B cell (primary cell): ENCODE results near the gene PNMA8C. TPM values are rescaled to one million over a fixed set of nuclear protein-coding genes. Genes with fewer than 3 reads are reported as not detected.

ENCODE experiments used
- ATAC-seq: fragments of 200-7000 bp; cut with Tn5 transposase; one replicate; pipeline ENCODE4 v1.10.0; 2021; ENCODE audit warnings: low read depth, mild to moderate bottlenecking, moderate number of reproducible peaks, moderate library complexity
- CTCF ChIA-PET: fragments of 350-600 bp; sonication (Branson Sonifier 250); formaldehyde crosslinking; loops from one replicate; lab custom pipeline; 2021; ENCODE audit warnings: antibody characterized with exemption, inconsistent platforms; lab: Charles Lee
- POLR2A ChIA-PET: fragments of 350-600 bp; sonication (Branson Sonifier 250); formaldehyde crosslinking; loops from one replicate; lab custom pipeline; 2021; ENCODE audit warnings: antibody characterized with exemption; lab: Charles Lee
- DNase-seq: peaks from one replicate; pipeline ENCODE4 v3.0.0; 2013
- H2AFZ ChIP-seq: 2 replicates; pipeline ENCODE4 v1.6.1; 2012; ENCODE audit warnings: mild to moderate bottlenecking, low read depth, low read length; ENCODE audit not compliant: insufficient read depth, poor library complexity, severe bottlenecking
- H3K27ac ChIP-seq, 2 donors: 1 replicate in 1 of 2; 2 replicates in 1 of 2; pipeline ENCODE4 v1.5.1; 2012 to 2013; ENCODE audit warnings: low read length in 2 of 2, mild to moderate bottlenecking in 2 of 2, moderate library complexity in 1 of 2
- H3K27me3 ChIP-seq, 4 experiments: fragments of 200-600 bp in 1 of 4; sonication (generic) in 1 of 4; replicated peaks in 1 of 4; 1 replicate in 2 of 4; 2 replicates in 2 of 4; pipeline versions ENCODE4 v1.6.1 to v1.7.0; 2013 to 2016; ENCODE audit warnings: low read length in 3 of 4, mild to moderate bottlenecking in 2 of 4, mixed read lengths in 1 of 4, moderate library complexity in 1 of 4; ENCODE audit not compliant: insufficient read depth in 4 of 4, control insufficient read depth in 3 of 4; ENCODE audit errors: control extremely low read depth in 1 of 4
- H3K36me3 ChIP-seq, 2 experiments: replicated peaks in 1 of 2; 1 replicate in 1 of 2; 2 replicates in 1 of 2; pipeline versions ENCODE4 v1.6.1 to v1.7.1; 2013; ENCODE audit warnings: low read length in 1 of 2; ENCODE audit not compliant: insufficient read depth in 2 of 2, control insufficient read depth in 1 of 2; ENCODE audit errors: control extremely low read depth in 1 of 2, extremely low read depth in 1 of 2
- H3K4me1 ChIP-seq, 2 donors: fragments of 200-600 bp in 1 of 2; sonication (generic) in 1 of 2; 1 replicate in 1 of 2; 2 replicates in 1 of 2; pipeline versions ENCODE4 v1.5.1 to v1.6.1; 2013 to 2017; ENCODE audit warnings: low read length in 2 of 2; ENCODE audit not compliant: control insufficient read depth in 2 of 2, insufficient read depth in 2 of 2
- H3K4me2 ChIP-seq: replicated peaks from 2 replicates; pipeline ENCODE3; 2012; ENCODE audit warnings: mild to moderate bottlenecking, low read depth, low read length; ENCODE audit not compliant: poor library complexity, severe bottlenecking
- H3K4me3 ChIP-seq, 5 experiments: fragments of 200-600 bp in 1 of 5; sonication (generic) in 1 of 5; 1 replicate in 3 of 5; 2 replicates in 2 of 5; pipeline versions ENCODE4 v1.5.1 to v1.7.0; 2011 to 2016; ENCODE audit warnings: low read length in 4 of 5, mild to moderate bottlenecking in 4 of 5, low read depth in 2 of 5, control low read depth in 1 of 5, moderate library complexity in 1 of 5; ENCODE audit not compliant: insufficient read depth in 1 of 5; ENCODE audit errors: control extremely low read depth in 1 of 5, extremely low read depth in 1 of 5
- H3K79me2 ChIP-seq: fragments of 200-600 bp; sonication (generic); one replicate; pipeline ENCODE4 v1.6.0; 2016; ENCODE audit warnings: low read length; ENCODE audit not compliant: control insufficient read depth, insufficient read depth
- H3K9ac ChIP-seq: fragments of 200-600 bp; sonication (generic); 2 replicates; pipeline ENCODE4 v1.6.1; 2017; ENCODE audit warnings: mild to moderate bottlenecking, low read length, moderate library complexity
- H3K9me3 ChIP-seq, 3 donors: one replicate each; pipeline versions ENCODE4 v1.6.1 to v1.7.1; 2013; ENCODE audit warnings: low read length in 2 of 3; ENCODE audit not compliant: control insufficient read depth in 2 of 3, insufficient read depth in 1 of 3; ENCODE audit errors: control extremely low read depth in 1 of 3
- H4K20me1 ChIP-seq: 2 replicates; pipeline ENCODE4 v1.6.0; 2012; ENCODE audit warnings: mild to moderate bottlenecking, low read length; ENCODE audit not compliant: insufficient read depth, control insufficient read depth, poor library complexity, severe bottlenecking
- H3K27ac Mint-ChIP-seq: one replicate; pipeline ENCODE4 v1.8.0; 2021; ENCODE audit warnings: mixed read lengths
- H3K27me3 Mint-ChIP-seq: one replicate; pipeline ENCODE4 v1.8.0; 2021; ENCODE audit warnings: mixed read lengths
- H3K4me1 Mint-ChIP-seq: one replicate; pipeline ENCODE4 v1.8.0; 2021; ENCODE audit warnings: mixed read lengths
- H3K4me3 Mint-ChIP-seq: one replicate; pipeline ENCODE4 v1.8.0; 2021; ENCODE audit warnings: mixed read lengths
- H3K9me3 Mint-ChIP-seq: one replicate; pipeline ENCODE4 v1.8.0; 2022; ENCODE audit warnings: mixed read lengths; ENCODE audit not compliant: insufficient read depth
- EZH2 ChIP-seq: IDR thresholded peaks from 2 replicates; pipeline ENCODE4 v1.6.1; 2012; ENCODE audit warnings: borderline replicate concordance, low read depth, mild to moderate bottlenecking, moderate library complexity, low read length; ENCODE audit not compliant: insufficient read depth, poor library complexity, severe bottlenecking
- WGBS: methylation state at CpG from one replicate; pipeline ENCODE4 v1.1.5; 2013; ENCODE audit warnings: missing lambda C conversion rate; ENCODE audit not compliant: insufficient coverage; 5-methylcytosine and 5-hydroxymethylcytosine counted together
- intact Hi-C: fragments of 100-400 bp; cut with micrococcal nuclease; formaldehyde crosslinking; loops from one replicate; pipeline ENCODE4 v1.10.0; 2022
- polyA plus RNA-seq: library from polyadenylated mRNA; depleted of rRNA; stranded (reverse); fragments of >200 nt; gene quantifications from 2 replicates; pipeline ENCODE4 v1.2.3, GENCODE V29; 2012
- total RNA-seq, 2 donors: library from RNA; stranded (reverse); fragments of 120-200 nt in 1 of 2; gene quantifications; 1 replicate in 1 of 2; 2 replicates in 1 of 2; pipeline versions ENCODE4 v1.2.3 to v1.2.4, GENCODE V29; 2013 to 2022
- TF ChIP-seq, protein P1 (sequence below): fragments of 200-600 bp; IDR thresholded peaks from one replicate; pipeline ENCODE4 v1.8.0; 2022; ENCODE audit warnings: antibody characterized with exemption, mild to moderate bottlenecking

PNMA8C gene
- total and polyA plus RNA-seq, 2 donors (not counting 1 experiment from before 2014, with no cell fraction given) = not detected

DNA sequence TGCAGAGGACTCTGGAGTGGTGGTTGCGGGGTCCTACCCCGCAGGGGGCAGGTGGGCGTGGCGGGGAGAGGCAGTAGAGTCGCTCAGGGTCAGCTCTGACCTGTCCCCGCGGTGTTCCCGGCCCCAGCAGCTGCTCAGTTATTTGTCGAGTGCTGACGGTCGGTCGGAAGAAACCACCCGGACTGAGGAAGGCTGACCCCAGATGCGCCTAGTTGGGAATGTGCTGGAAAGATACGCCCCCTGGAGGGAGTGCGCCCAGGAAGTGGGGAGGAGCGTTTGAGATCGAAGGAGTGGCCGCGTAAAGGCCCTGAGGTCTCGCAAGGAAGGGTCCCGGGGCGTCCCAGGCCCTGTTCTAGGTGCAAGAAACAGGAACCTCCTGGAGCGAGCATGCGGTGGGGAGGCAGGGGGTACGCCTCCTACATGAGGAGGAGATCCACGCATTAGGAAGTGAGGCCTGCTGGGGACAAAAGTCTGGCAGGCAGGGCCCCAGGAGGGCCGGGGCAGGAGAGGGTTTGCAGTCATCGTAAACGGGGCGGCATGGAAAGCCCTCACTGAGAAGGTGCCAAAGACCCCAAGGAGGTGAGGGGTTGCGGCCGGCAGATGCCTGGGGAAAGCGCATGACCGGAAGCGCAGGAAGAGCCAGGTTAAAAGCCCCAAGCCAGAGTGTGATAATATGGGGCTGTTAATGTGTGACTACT, 24.5 kb downstream of the PNMA8C start:
- peaks cover 16 to 18% of the 10 kb centered on the region in 2 donors for H3K4me1 ChIP-seq
- Mint-ChIP-seq H3K4me3 (peak overlapping the region; percentile 55), H3K9me3 (no peaks in the 10 kb centered on the region), H3K4me1 (peaks cover 16% of the 10 kb centered on the region), H3K27me3 (peaks cover 62% of the 10 kb centered on the region), H3K27ac (no peak overlapping the region)
- peak overlapping the region; percentile 69 for H3K4me2 ChIP-seq
- peak overlapping the region in 2 of 5 experiments; percentile 23 to 24 for H3K4me3 ChIP-seq
- peaks cover 0 to 77% (median 19%) of the 10 kb centered on the region in 4 experiments for H3K27me3 ChIP-seq
- ATAC-seq = no peak
- WGBS = 4% methylated on average over 36 of the region's 36 CpGs
- CTCF ChIA-PET = interaction anchor here (0.6 to 2.7 kb wide), 3 partner anchors 27 to 83 kb away, joined by 3 to 11 read pairs (median 3); no protein-coding TSS in a partner anchor
- intact Hi-C loops = no loop called here
- POLR2A ChIA-PET = no interaction called here
- H3K9ac ChIP-seq = peak overlapping the region; percentile 23
- DNase-seq = peak; percentile 35
- H3K36me3 ChIP-seq = no peaks in the 10 kb centered on the region
- H3K9me3 ChIP-seq = peaks cover 0 to 13% (median 0%) of the 10 kb centered on the region in 3 donors
- no peak overlapping the region for H3K27ac ChIP-seq
- peak overlapping the region; percentile 60 for H2AFZ ChIP-seq
- TF ChIP-seq EZH2 = no peak
- TF ChIP-seq, protein P1, sequence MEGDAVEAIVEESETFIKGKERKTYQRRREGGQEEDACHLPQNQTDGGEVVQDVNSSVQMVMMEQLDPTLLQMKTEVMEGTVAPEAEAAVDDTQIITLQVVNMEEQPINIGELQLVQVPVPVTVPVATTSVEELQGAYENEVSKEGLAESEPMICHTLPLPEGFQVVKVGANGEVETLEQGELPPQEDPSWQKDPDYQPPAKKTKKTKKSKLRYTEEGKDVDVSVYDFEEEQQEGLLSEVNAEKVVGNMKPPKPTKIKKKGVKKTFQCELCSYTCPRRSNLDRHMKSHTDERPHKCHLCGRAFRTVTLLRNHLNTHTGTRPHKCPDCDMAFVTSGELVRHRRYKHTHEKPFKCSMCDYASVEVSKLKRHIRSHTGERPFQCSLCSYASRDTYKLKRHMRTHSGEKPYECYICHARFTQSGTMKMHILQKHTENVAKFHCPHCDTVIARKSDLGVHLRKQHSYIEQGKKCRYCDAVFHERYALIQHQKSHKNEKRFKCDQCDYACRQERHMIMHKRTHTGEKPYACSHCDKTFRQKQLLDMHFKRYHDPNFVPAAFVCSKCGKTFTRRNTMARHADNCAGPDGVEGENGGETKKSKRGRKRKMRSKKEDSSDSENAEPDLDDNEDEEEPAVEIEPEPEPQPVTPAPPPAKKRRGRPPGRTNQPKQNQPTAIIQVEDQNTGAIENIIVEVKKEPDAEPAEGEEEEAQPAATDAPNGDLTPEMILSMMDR = no peak
- H4K20me1 ChIP-seq = no peaks in the 10 kb centered on the region
- H3K79me2 ChIP-seq = no peaks in the 10 kb centered on the region

DNA sequence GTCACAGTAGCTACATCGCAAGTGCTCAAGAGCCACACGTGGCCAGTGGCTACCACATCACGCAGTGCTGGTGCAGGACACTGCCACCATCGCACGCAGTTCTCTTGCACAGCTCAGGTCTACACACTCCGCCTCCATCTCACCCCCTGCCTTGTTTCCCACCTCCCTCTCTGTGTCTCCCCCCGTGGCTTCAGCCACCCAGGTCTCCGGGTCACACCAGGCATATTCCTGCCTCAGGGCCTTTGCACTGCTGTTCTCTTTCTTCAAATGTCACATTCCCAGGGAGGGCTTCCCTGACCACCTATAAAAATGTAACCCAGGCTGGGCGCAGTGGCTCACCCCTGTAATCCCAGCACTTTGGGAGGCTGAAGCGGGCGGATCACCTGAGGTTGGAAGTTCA, 26.0 kb downstream of the PNMA8C start:
- no peak for DNase-seq
- Histone ChIP-seq H3K79me2 (no peaks in the 10 kb centered on the region), H2AFZ (no peak overlapping the region), H3K9me3 (peaks cover 0 to 13% (median 0%) of the 10 kb centered on the region in 3 donors), H3K36me3 (no peaks in the 10 kb centered on the region), H3K27ac (no peak overlapping the region), H3K9ac (no peak overlapping the region), H3K27me3 (peaks cover 0 to 67% (median 17%) of the 10 kb centered on the region in 4 experiments), H3K4me2 (no peak overlapping the region), H4K20me1 (no peaks in the 10 kb centered on the region), H3K4me3 (no peak overlapping the region), H3K4me1 (peaks cover 16 to 18% of the 10 kb centered on the region in 2 donors)
- 84% methylated on average over 8 of the region's 11 CpGs for WGBS
- TF ChIP-seq, protein P1 = no peak
- TF ChIP-seq EZH2 = no peak
- Mint-ChIP-seq H3K9me3 (no peaks in the 10 kb centered on the region), H3K4me1 (peaks cover 12% of the 10 kb centered on the region), H3K27ac (no peak overlapping the region), H3K4me3 (peak overlapping the region; percentile 29), H3K27me3 (peaks cover 56% of the 10 kb centered on the region)
- intact Hi-C loops = loop anchor here (2.0 kb wide), 1 partner anchor 110 kb away; no protein-coding TSS in a partner anchor
- no peak for ATAC-seq
- ChIA-PET CTCF (interaction anchor here (0.6 to 2.7 kb wide), 5 partner anchors 9 to 286 kb away, joined by 3 to 11 read pairs (median 3); no protein-coding TSS in a partner anchor), POLR2A (no interaction called here)
